K562 (cell line): ENCODE data around the gene VDAC2. TPM values are rescaled to one million over a fixed set of nuclear protein-coding genes. Genes with fewer than 3 reads are reported as not detected.
A peak's percentile ranks its signal among the peaks of the same experiment; 100 is the strongest.

Experiments used
- BRCA1 ChIP-seq, 2 experiments: fragments of 450-650 bp in 1 of 2; sonication (generic) in 1 of 2; formaldehyde crosslinking in 1 of 2; IDR thresholded peaks; 2 replicates each; pipeline versions ENCODE4 v1.5.0 to v1.6.1; 2017 to 2020; ENCODE audit warnings: mild to moderate bottlenecking in 1 of 2, missing genetic modification reagents in 1 of 2
- CCNT2 ChIP-seq: IDR thresholded peaks from 2 replicates; pipeline ENCODE4 v1.6.1; 2011; ENCODE audit warnings: borderline replicate concordance, low read depth, mild to moderate bottlenecking, moderate library complexity, mixed read lengths, low read length; ENCODE audit not compliant: insufficient read length; ENCODE audit errors: extremely low read depth
- FOXJ3 ChIP-seq: sonication (generic); formaldehyde crosslinking; IDR thresholded peaks from 2 replicates; pipeline ENCODE4 v1.4.0; 2020; ENCODE audit warnings: mild to moderate bottlenecking, missing genetic modification reagents
- FOXP4 ChIP-seq: sonication (generic); formaldehyde crosslinking; IDR thresholded peaks from 2 replicates; pipeline ENCODE4 v1.8.0; 2022; ENCODE audit warnings: mild to moderate bottlenecking, missing genetic modification reagents, borderline replicate concordance
- GTF2A2 ChIP-seq: IDR thresholded peaks from 2 replicates; pipeline ENCODE4 v1.6.1; 2016; ENCODE audit warnings: mild to moderate bottlenecking, missing genetic modification characterization, missing compliant biosample characterization
- HIVEP1 ChIP-seq: fragments of 250-450 bp; sonication (Bioruptor Pico); IDR thresholded peaks from 2 replicates; pipeline ENCODE4 v1.4.0; 2020; ENCODE audit warnings: mild to moderate bottlenecking
- LEF1 ChIP-seq: fragments of 450-650 bp; IDR thresholded peaks from 2 replicates; pipeline ENCODE4 v1.6.1; 2016; ENCODE audit warnings: mild to moderate bottlenecking
- MAFF ChIP-seq: IDR thresholded peaks from 2 replicates; pipeline ENCODE4 v1.6.1; 2012; ENCODE audit warnings: low read length, improper control_type of control experiment
- NR2C1 ChIP-seq, 2 experiments: fragments of 450-650 bp; IDR thresholded peaks; 2 replicates each; pipeline ENCODE4 v1.6.1; 2017; ENCODE audit warnings: mild to moderate bottlenecking in 2 of 2, antibody characterized with exemption in 1 of 2, inconsistent platforms in 1 of 2, missing compliant biosample characterization in 1 of 2, missing genetic modification characterization in 1 of 2
- SMAD1 ChIP-seq: fragments of 150-350 bp; IDR thresholded peaks from 2 replicates; pipeline ENCODE4 v1.6.1; 2014; ENCODE audit warnings: low read length, low read depth; ENCODE audit not compliant: partially characterized antibody
- SMARCB1 ChIP-seq: IDR thresholded peaks from 2 replicates; pipeline ENCODE4 v1.6.1; 2011; ENCODE audit warnings: improper control_type of control experiment, low read depth; ENCODE audit not compliant: insufficient read length
- SOX6 ChIP-seq: fragments of 450-650 bp; IDR thresholded peaks from 2 replicates; pipeline ENCODE4 v1.6.1; 2014; ENCODE audit warnings: mild to moderate bottlenecking
- SP2 ChIP-seq: IDR thresholded peaks from 2 replicates; pipeline ENCODE4 v1.6.1; 2011; ENCODE audit warnings: mild to moderate bottlenecking, low read depth, low read length, moderate library complexity; ENCODE audit not compliant: poor library complexity, severe bottlenecking; ENCODE audit errors: extremely low read depth
- SPI1 ChIP-seq: IDR thresholded peaks from 2 replicates; pipeline ENCODE4 v1.6.1; 2011; ENCODE audit warnings: low read depth, low read length, control low read depth, borderline replicate concordance
- SRSF3 ChIP-seq: fragments of 200-400 bp; formaldehyde crosslinking; IDR thresholded peaks from 2 replicates; pipeline ENCODE4 v1.6.1; 2016; ENCODE audit warnings: mild to moderate bottlenecking, low read length, moderate library complexity; ENCODE audit not compliant: insufficient read depth
- ZNF165 ChIP-seq: fragments of 250-450 bp; sonication (Bioruptor Pico); IDR thresholded peaks from 2 replicates; pipeline ENCODE4 v1.4.0; 2020; ENCODE audit warnings: borderline replicate concordance
- ZNF512 ChIP-seq: IDR thresholded peaks from 2 replicates; pipeline ENCODE4 v1.6.1; 2016; ENCODE audit warnings: missing genetic modification characterization, missing compliant biosample characterization
- polyA plus RNA-seq, 8 experiments: library from polyadenylated mRNA; depleted of rRNA in 4 of 8; stranded (reverse) in 5 of 8; unstranded in 3 of 8; fragments of >200 nt; fragmentation: Nextera tagmentation in 2 of 8; fragmentation: Illumina TruSeq in 1 of 8; extraction: Ambion mirVana in 2 of 8; extraction: Trizol in 1 of 8; gene quantifications; 2 replicates each; pipeline versions ENCODE4 v1.2.1 to v1.2.3, GENCODE V29; 2011 to 2014; ENCODE audit warnings: inconsistent platforms in 1 of 8, missing spikeins in 1 of 8
- total RNA-seq, 7 experiments: library from RNA; depleted of rRNA in 6 of 7; stranded (reverse); fragments of >200 nt in 6 of 7; fragmentation: Illumina TruSeq in 2 of 7; extraction: Trizol in 2 of 7; gene quantifications; 2 replicates each; pipeline versions ENCODE4 v1.2.1 to v1.2.3, GENCODE V29; 2011 to 2021; ENCODE audit warnings: low replicate concordance in 1 of 7
- TF ChIP-seq, protein P1 (sequence below): fragments of 250-450 bp; sonication (Bioruptor Pico); IDR thresholded peaks from 2 replicates; pipeline ENCODE4 v1.8.0; 2022; ENCODE audit warnings: moderate library complexity, mild to moderate bottlenecking, inconsistent platforms
- TF ChIP-seq, protein P2 (sequence below): IDR thresholded peaks from 2 replicates; pipeline ENCODE4 v1.6.1; 2011; ENCODE audit warnings: borderline replicate concordance, low read depth, mild to moderate bottlenecking, moderate library complexity, low read length; ENCODE audit not compliant: insufficient read depth, poor library complexity, severe bottlenecking
- TF ChIP-seq, protein P3 (sequence below): fragments of 250-450 bp; sonication (Bioruptor Pico); IDR thresholded peaks from 2 replicates; pipeline ENCODE4 v1.9.0; 2021; ENCODE audit warnings: mild to moderate bottlenecking

VDAC2 gene
- total and polyA plus RNA-seq, 9 of the 15 experiments (the other 6 are each of a cell fraction or from before 2014, with no cell fraction given), result 139 to 450 (median 250) TPM

- TF ChIP-seq, protein P1, sequence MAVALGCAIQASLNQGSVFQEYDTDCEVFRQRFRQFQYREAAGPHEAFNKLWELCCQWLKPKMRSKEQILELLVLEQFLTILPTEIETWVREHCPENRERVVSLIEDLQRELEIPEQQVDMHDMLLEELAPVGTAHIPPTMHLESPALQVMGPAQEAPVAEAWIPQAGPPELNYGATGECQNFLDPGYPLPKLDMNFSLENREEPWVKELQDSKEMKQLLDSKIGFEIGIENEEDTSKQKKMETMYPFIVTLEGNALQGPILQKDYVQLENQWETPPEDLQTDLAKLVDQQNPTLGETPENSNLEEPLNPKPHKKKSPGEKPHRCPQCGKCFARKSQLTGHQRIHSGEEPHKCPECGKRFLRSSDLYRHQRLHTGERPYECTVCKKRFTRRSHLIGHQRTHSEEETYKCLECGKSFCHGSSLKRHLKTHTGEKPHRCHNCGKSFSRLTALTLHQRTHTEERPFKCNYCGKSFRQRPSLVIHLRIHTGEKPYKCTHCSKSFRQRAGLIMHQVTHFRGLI (CRISPR knock-in tag), result no peak
- no peak for TF ChIP-seq MAFF
- TF ChIP-seq SOX6, result no peak
- TF ChIP-seq HIVEP1 (CRISPR knock-in tag), result no peak
- no peak for TF ChIP-seq NR2C1 (IDR thresholded peaks at IDR 0.05)
- no peak for TF ChIP-seq NR2C1 (tag; IDR thresholded peaks at IDR 0.05)
- no peak for TF ChIP-seq FOXP4
- TF ChIP-seq SP2, result no peak
- TF ChIP-seq SMARCB1, result no peak
- no peak for TF ChIP-seq ZNF165 (CRISPR knock-in tag)
- no peak for TF ChIP-seq BRCA1 (IDR thresholded peaks at IDR 0.05)
- TF ChIP-seq BRCA1 (CRISPR knock-in tag; IDR thresholded peaks at IDR 0.05), result no peak
- TF ChIP-seq, protein P2, sequence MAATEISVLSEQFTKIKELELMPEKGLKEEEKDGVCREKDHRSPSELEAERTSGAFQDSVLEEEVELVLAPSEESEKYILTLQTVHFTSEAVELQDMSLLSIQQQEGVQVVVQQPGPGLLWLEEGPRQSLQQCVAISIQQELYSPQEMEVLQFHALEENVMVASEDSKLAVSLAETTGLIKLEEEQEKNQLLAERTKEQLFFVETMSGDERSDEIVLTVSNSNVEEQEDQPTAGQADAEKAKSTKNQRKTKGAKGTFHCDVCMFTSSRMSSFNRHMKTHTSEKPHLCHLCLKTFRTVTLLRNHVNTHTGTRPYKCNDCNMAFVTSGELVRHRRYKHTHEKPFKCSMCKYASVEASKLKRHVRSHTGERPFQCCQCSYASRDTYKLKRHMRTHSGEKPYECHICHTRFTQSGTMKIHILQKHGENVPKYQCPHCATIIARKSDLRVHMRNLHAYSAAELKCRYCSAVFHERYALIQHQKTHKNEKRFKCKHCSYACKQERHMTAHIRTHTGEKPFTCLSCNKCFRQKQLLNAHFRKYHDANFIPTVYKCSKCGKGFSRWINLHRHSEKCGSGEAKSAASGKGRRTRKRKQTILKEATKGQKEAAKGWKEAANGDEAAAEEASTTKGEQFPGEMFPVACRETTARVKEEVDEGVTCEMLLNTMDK, result no peak
- no peak for TF ChIP-seq SMAD1
- TF ChIP-seq CCNT2, result no peak
- TF ChIP-seq, protein P3, sequence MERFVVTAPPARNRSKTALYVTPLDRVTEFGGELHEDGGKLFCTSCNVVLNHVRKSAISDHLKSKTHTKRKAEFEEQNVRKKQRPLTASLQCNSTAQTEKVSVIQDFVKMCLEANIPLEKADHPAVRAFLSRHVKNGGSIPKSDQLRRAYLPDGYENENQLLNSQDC (CRISPR knock-in tag), result no peak
- no peak for TF ChIP-seq FOXJ3 (CRISPR knock-in tag)
- 0 out of 2 replicates have a peak, but pooled peaks have one; percentile 33 for TF ChIP-seq SRSF3
- TF ChIP-seq SPI1, result no peak
- TF ChIP-seq ZNF512, result no peak
- TF ChIP-seq GTF2A2, result no peak
- TF ChIP-seq LEF1, result no peak
These were observed 553 bp downstream of the VDAC2 start (continued) for GRCh38 chr10:75211007-75211691.
